Lower leg skin (tissue), 3 donors: Measurements from ENCODE around the gene CDH20.

Experiments used
- POLR2A ChIP-seq, 2 donors: fragments of 450-650 bp; IDR thresholded peaks; one replicate each; pipeline ENCODE4 v1.6.1; 2016 to 2017; ENCODE audit warnings: antibody characterized with exemption in 2 of 2, mild to moderate bottlenecking in 1 of 2, moderate library complexity in 1 of 2
- TF ChIP-seq, protein P1 (sequence below), 3 donors: fragments of 450-650 bp; IDR thresholded peaks; one replicate each; pipeline ENCODE4 v1.5.1; 2016; ENCODE audit warnings: antibody characterized with exemption in 3 of 3, mild to moderate bottlenecking in 3 of 3, moderate library complexity in 2 of 3

DNA sequence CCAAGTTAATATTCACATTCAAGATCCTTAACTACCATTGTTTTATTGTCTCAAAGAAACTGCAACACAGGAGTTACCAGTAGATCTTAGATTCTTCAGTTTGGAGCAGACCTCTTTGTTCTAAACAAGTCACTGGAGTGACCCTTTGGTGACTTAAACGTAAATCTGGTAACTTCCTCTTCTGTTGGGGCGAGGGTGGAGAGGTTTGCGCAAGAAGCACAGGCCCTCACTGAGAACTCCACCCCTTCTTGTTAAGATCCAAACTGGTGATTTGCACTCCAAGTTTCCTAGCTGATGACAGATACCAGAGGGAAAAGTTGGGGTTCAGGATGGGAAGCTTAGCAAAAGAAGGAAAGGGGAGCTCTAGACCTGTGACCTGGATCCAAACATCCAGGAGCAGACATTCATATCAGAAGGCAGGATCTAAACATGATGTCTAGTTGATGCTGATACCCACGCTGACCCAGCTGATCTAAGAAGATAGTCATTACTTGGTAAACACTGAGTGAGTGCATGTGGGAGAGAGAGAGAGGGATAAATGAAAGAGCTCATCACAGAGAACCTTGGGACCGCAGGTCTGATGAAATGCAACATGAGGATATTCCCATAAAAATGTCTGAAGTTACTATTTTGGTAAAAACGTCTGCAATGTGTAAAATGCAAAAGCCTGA lies 256.0 kb downstream of the CDH20 start:
- TF ChIP-seq, protein P1, sequence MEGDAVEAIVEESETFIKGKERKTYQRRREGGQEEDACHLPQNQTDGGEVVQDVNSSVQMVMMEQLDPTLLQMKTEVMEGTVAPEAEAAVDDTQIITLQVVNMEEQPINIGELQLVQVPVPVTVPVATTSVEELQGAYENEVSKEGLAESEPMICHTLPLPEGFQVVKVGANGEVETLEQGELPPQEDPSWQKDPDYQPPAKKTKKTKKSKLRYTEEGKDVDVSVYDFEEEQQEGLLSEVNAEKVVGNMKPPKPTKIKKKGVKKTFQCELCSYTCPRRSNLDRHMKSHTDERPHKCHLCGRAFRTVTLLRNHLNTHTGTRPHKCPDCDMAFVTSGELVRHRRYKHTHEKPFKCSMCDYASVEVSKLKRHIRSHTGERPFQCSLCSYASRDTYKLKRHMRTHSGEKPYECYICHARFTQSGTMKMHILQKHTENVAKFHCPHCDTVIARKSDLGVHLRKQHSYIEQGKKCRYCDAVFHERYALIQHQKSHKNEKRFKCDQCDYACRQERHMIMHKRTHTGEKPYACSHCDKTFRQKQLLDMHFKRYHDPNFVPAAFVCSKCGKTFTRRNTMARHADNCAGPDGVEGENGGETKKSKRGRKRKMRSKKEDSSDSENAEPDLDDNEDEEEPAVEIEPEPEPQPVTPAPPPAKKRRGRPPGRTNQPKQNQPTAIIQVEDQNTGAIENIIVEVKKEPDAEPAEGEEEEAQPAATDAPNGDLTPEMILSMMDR (IDR thresholded peaks at IDR 0.05) = no peak
- TF ChIP-seq POLR2A (IDR thresholded peaks at IDR 0.05) = no peak
